CD4-positive, alpha-beta T cell treated with Interleukin-6 at 100 ng/mL for 8 hours (primary cell): ENCODE data around the gene NOX5.

Source experiments
- DNase-seq: peaks from one replicate; pipeline ENCODE4 v3.0.0-alpha.2; 2020; ENCODE audit warnings: mixed read lengths, low spot score

Gene NOX5

GRCh38 chr15:69018951-69019350 is 4.5 kb downstream of the NOX5 start:
- no peak for DNase-seq

DNA sequence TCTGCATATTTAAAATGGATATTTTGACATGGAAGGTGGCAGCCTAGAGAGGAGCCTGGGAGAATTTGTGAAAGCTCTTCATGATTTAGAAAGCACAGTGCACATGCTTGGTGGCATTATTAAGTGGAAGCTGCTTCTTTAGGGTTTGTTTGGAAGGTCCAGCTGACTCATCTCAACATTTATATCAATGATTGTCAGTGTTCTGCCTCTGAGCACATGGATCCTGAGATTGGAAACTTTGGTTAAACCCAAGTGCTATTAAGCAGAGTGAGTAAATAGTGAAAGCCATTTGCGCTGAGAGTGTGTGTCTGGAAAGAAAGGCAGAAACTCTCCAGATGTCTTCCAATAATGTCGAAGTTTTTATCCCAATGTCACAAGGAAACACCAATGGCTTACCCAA is 7.4 kb downstream of the NOX5 start:
- DNase-seq: no peak

- DNase-seq: no peak
These were observed 10.8 kb downstream of the NOX5 start for GRCh38 chr15:69025320-69025719.

DNA sequence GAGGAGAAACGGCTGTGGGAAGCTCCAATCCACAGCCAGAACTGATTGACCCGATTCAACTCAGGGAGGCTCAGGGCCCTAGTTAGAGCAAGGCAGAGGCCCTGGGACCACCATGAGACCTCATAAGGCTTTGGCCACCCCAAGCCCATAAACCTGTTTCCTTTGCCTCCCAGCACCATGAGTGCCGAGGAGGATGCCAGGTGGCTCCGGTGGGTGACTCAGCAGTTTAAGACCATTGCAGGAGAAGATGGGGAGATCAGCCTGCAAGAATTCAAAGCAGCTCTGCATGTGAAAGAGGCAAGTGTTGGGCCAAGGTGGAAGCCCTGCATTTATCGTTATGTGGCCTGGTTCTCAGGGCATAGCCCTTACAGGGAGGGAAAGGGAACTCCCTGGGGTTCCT is 11.9 kb downstream of the NOX5 start:
- DNase-seq: no peak

- DNase-seq: no peak
These were observed 13.6 kb downstream of the NOX5 start for GRCh38 chr15:69027976-69028518.

DNA sequence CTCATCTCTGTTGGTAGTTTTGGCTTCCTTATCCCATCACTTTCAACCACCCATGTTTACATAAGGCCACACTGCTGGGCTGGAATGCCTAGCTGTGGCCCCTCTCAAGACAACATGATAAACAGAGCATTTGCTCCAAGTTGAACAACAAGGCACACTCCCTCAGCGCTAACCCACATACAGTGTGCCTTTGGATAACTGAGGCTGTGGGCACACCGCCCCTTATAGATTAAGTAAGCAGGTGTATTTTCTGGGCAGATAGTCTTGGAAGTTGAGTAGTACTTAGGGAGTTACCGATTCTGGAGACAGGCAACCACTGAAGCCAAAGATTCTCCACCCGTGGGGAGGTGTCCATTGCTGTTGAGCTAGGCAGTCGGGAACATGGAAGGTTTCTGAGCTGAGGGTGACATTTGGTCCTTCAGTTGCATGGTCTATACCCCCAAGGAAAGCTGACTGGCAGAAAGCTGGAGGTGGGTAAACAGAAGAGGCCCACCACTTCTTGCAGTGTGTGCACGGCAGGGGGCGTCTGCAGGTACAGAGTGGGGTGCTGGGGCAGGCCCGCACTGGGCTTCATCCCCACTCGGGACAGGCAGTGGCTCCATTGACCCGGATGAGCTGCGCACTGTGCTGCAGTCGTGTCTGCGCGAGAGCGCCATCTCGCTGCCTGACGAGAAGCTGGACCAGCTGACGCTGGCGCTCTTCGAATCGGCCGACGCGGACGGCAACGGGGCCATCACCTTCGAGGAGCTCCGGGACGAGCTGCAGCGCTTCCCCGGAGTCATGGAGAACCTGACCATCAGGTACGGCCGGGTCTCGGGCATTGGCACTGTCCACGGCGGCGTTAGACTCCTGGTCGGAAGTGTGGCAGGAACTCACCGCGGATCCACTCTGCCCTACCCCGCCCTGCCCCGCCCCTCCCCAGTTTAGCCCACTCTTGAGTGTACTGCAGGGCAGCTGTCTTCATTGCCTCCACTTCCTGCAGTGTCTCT is 16.8 kb downstream of the NOX5 start:
- DNase-seq: peak; percentile 18

DNA sequence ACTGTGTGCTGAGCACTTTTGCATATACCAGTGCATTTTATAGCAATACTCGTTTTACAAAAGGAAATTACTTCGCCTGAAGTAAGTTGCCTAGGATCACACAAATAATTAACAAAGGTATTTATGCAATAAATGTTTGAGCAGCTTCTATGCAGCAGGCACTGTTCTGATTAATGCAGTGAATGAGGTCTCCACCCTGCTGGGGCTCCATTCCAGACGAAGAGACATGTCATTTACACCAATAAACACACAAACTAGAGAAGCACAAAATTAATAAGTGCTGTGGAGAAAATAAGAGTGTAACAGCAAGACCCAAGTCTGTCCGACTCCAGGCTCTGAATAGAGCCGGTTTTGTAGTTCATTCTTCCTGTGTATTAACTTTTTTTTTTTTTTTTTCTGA is 17.5 kb downstream of the NOX5 start:
- DNase-seq: no peak

DNA sequence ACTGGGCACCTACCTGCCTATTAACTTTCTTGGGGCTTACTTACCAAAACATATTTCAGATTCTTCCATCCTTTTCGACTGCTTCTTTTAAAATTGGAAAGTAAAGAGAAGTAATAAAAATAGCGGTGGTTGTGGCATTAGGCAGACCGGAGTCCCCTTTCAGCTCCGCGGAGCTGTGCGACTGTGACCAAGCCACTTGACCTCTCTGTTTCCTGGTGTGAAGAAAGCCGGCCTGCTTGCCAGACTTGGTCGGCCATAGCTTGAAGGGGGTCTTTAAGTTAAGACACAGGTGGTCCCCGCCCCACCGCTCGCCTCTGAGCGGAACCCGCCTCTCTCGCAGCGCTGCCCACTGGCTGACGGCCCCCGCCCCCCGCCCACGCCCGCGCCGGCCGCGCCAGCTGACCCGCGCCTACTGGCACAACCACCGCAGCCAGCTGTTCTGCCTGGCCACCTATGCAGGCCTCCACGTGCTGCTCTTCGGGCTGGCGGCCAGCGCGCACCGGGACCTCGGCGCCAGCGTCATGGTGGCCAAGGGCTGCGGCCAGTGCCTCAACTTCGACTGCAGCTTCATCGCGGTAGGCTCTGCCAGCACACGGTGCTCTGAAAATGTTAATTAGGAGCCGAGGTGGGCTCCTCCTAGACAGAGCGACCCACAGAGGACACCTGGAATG is 18.3 kb downstream of the NOX5 start:
- no peak for DNase-seq

- no peak for DNase-seq
These were observed 19.9 kb downstream of the NOX5 start for GRCh38 chr15:69034352-69034751.

- no peak for DNase-seq
These were observed 20.9 kb downstream of the NOX5 start for GRCh38 chr15:69035205-69035917.

- no peak for DNase-seq
These were observed 21.4 kb downstream of the NOX5 start for GRCh38 chr15:69035918-69036258.

DNA sequence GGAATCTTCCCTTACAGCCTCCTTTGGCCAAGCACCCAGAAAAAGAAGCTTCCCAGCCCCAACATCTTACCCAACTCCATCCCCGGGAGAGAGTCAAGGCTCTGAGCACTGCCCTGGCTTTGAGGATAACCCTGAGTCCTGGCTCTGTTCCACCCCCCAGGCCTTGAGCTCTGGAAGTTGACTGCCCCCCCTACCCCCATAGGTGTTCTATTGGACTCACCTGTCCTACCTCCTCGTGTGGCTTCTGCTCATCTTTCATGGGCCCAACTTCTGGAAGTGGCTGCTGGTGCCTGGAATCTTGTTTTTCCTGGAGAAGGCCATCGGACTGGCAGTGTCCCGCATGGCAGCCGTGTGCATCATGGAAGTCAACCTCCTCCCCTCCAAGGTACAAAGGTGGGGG is 22.3 kb downstream of the NOX5 start:
- DNase-seq: no peak

GRCh38 chr15:69037482-69037881 is 23.0 kb downstream of the NOX5 start:
- no peak for DNase-seq

- no peak for DNase-seq
These were observed 23.5 kb downstream of the NOX5 start for GRCh38 chr15:69037977-69038376.

- DNase-seq: no peak
These were observed 24.0 kb downstream of the NOX5 start for GRCh38 chr15:69038508-69038907.

DNA sequence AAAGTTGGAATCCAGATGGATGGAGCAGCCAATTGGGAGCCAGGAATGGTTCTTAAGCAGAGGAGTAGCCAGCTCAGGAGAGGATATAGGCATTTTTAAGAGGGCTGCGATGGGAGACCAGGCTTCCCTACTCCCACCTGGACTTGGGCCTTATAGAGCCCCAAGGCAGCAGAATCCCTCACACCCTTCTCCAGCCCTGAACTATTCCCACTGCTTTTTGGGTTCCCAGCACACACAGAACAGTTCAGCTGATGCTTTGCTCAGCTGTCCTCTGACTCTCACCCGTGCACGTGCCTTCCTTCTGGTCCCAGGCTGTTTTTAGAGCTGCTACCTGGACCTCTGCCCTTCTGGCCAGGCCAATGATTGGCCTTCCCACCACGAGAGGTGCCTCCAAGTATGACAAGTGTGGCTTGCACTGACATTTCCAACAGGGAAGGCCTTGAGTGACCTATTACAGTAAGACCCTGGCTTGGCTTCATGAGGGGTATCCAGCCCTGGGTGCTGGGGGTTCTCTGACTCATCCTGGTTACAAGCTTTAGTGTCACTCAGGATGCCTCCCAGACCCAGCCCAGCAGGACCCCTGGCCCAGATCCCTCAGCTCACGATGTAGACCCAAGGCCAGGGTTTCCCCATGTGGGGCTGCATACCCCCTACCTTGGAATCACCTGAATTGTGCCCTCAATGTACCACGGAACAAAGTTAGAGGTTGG is 25.2 kb downstream of the NOX5 start:
- no peak for DNase-seq

- no peak for DNase-seq
These were observed 28.0 kb downstream of the NOX5 start for GRCh38 chr15:69042531-69042930.

- no peak for DNase-seq
These were observed 31.3 kb downstream of the NOX5 start for GRCh38 chr15:69045802-69046201.

- no peak for DNase-seq
These were observed 32.3 kb downstream of the NOX5 start for GRCh38 chr15:69046781-69047180.

DNA sequence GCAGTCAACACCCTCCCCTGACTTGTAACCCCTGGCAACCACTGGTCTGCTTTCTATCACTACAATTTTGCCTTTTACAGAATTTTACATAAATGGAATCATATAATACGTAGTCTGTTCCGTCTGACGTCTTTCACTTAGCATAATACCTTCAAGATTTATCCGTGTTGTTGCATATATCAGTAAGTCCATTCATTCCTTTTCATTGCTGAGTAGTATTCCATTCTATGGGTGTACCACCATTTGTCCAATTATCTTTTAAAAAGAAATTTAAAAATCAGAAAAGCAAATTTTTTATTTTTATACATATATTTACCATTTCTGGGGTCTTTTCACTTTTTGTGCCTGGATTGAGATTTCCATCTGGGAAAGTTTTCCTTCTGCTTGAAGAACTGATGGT is 35.5 kb downstream of the NOX5 start:
- no peak for DNase-seq

DNA sequence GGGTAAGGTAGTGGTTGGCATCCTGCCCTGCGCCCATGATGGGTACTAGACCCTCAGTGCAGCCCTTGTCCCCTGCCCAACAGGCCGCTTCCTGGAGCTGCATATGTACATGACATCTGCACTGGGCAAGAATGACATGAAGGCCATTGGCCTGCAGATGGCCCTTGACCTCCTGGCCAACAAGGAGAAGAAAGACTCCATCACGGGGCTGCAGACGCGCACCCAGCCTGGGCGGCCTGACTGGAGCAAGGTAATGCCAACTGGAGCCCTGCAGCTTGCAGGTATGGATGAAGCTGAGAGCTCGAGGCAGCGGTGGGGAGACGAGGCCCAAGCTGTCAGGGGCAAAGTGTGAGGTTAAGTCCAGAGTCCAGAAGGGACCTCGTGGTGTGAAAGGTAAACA is 40.8 kb downstream of the NOX5 start:
- no peak for DNase-seq

- no peak for DNase-seq
These were observed 41.9 kb downstream of the NOX5 start for GRCh38 chr15:69056365-69056764.
